SU-DHL-6 (cell line): ENCODE measurements around the gene RPL19.

Source experiments
- H2AFZ ChIP-seq: fragments of 200-600 bp; sonication (generic); 2 replicates; pipeline ENCODE4 v1.6.1; 2014; ENCODE audit warnings: low read depth, mild to moderate bottlenecking, moderate library complexity, mixed read lengths, antibody characterized with exemption, low read length; ENCODE audit not compliant: severe bottlenecking
- H3F3A ChIP-seq: fragments of 200-600 bp; shearing (Covaris generic); 2 replicates; pipeline ENCODE4 v1.6.0; 2016; ENCODE audit warnings: antibody characterized with exemption, mild to moderate bottlenecking; ENCODE audit not compliant: insufficient read depth
- H3K27ac ChIP-seq: fragments of 200-600 bp; sonication (generic); 2 replicates; pipeline ENCODE4 v1.5.1; 2016; ENCODE audit warnings: low read depth, mild to moderate bottlenecking, low read length, moderate library complexity, mixed read lengths
- H3K27me3 ChIP-seq: fragments of 200-600 bp; sonication (generic), shearing (Covaris generic); 2 replicates; pipeline ENCODE4 v1.6.0; 2014; ENCODE audit warnings: mild to moderate bottlenecking, low read length
- H3K36me3 ChIP-seq: fragments of 200-600 bp; sonication (generic); 2 replicates; pipeline ENCODE4 v1.6.1; 2014; ENCODE audit warnings: mild to moderate bottlenecking, low read length, mixed read lengths
- H3K4me2 ChIP-seq: fragments of 300-600, 200-600 bp; shearing (Covaris generic), sonication (generic); 2 replicates; pipeline ENCODE4 v1.6.0; 2014; ENCODE audit warnings: low read length, low read depth, mild to moderate bottlenecking; ENCODE audit not compliant: poor library complexity, severe bottlenecking
- H3K4me3 ChIP-seq: fragments of 200-600 bp; sonication (generic); 2 replicates; pipeline ENCODE4 v1.5.1; 2014; ENCODE audit warnings: antibody characterized with exemption, low read length, mild to moderate bottlenecking, mixed read lengths; ENCODE audit not compliant: insufficient read depth, poor library complexity, severe bottlenecking
- H3K79me2 ChIP-seq: fragments of 200-600 bp; sonication (generic); 2 replicates; pipeline ENCODE4 v1.6.1; 2014; ENCODE audit warnings: mild to moderate bottlenecking, low read length, moderate library complexity; ENCODE audit not compliant: insufficient read depth
- H3K9ac ChIP-seq: fragments of 200-600 bp; sonication (generic); 2 replicates; pipeline ENCODE4 v1.7.0; 2014; ENCODE audit warnings: mild to moderate bottlenecking, low read length
- H3K9me2 ChIP-seq: fragments of 200-600 bp; sonication (generic); replicated peaks from 2 replicates; pipeline ENCODE4 v1.6.1; 2014; ENCODE audit warnings: low read length; ENCODE audit not compliant: insufficient read depth
- H3K9me3 ChIP-seq: fragments of 200-600 bp; sonication (generic); 2 replicates; pipeline ENCODE4 v1.6.1; 2014; ENCODE audit warnings: low read length, mixed read lengths; ENCODE audit not compliant: insufficient read depth
- H4K20me1 ChIP-seq: fragments of 200-600 bp; sonication (generic); 2 replicates; pipeline ENCODE4 v1.6.1; 2014; ENCODE audit warnings: low read depth, mild to moderate bottlenecking, antibody characterized with exemption, low read length, moderate library complexity, mixed read lengths
- EZH2phosphoT487 ChIP-seq: fragments of 200-600 bp; sonication (generic), shearing (Covaris generic); conservative IDR thresholded peaks from 2 replicates; pipeline ENCODE4 v1.6.1; 2018; ENCODE audit warnings: mild to moderate bottlenecking, antibody characterized with exemption, low read length, moderate library complexity, mixed read lengths
- TF ChIP-seq, protein P1 (sequence below): fragments of 200-600 bp; sonication (generic); IDR thresholded peaks from one replicate; pipeline ENCODE4 v1.5.1; 2017; ENCODE audit warnings: antibody characterized with exemption, mild to moderate bottlenecking, low read length, moderate library complexity; ENCODE audit not compliant: insufficient read depth, poor library complexity, severe bottlenecking

RPL19 gene

GRCh38 chr17:39236981-39237441 is 36.9 kb downstream of the RPL19 start:
- Histone ChIP-seq H3K27me3 (no peaks in the 10 kb centered on the region), H2AFZ (no peak overlapping the region), H3K27ac (no peak overlapping the region), H3K9ac (no peak overlapping the region), H3K9me3 (no peaks in the 10 kb centered on the region), H3K4me2 (no peak overlapping the region), H3F3A (no peaks in the 10 kb centered on the region), H3K36me3 (no peaks in the 10 kb centered on the region), H3K79me2 (no peaks in the 10 kb centered on the region), H3K4me3 (no peak overlapping the region), H3K9me2 (no peaks in the 10 kb centered on the region), H4K20me1 (no peaks in the 10 kb centered on the region)
- TF ChIP-seq, protein P1, sequence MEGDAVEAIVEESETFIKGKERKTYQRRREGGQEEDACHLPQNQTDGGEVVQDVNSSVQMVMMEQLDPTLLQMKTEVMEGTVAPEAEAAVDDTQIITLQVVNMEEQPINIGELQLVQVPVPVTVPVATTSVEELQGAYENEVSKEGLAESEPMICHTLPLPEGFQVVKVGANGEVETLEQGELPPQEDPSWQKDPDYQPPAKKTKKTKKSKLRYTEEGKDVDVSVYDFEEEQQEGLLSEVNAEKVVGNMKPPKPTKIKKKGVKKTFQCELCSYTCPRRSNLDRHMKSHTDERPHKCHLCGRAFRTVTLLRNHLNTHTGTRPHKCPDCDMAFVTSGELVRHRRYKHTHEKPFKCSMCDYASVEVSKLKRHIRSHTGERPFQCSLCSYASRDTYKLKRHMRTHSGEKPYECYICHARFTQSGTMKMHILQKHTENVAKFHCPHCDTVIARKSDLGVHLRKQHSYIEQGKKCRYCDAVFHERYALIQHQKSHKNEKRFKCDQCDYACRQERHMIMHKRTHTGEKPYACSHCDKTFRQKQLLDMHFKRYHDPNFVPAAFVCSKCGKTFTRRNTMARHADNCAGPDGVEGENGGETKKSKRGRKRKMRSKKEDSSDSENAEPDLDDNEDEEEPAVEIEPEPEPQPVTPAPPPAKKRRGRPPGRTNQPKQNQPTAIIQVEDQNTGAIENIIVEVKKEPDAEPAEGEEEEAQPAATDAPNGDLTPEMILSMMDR, result no peak
- TF ChIP-seq EZH2phosphoT487, result no peak

- no peaks in the 10 kb centered on the region for H3K9me3 ChIP-seq
- no peaks in the 10 kb centered on the region for H4K20me1 ChIP-seq
- no peak for TF ChIP-seq EZH2phosphoT487
- TF ChIP-seq, protein P1, result no peak
- H3K4me2 ChIP-seq, result no peak overlapping the region
- H3K79me2 ChIP-seq, result no peaks in the 10 kb centered on the region
- H3F3A ChIP-seq, result no peaks in the 10 kb centered on the region
- H3K27me3 ChIP-seq, result no peaks in the 10 kb centered on the region
- no peak overlapping the region for H3K4me3 ChIP-seq
- H3K36me3 ChIP-seq, result no peaks in the 10 kb centered on the region
- H3K9ac ChIP-seq, result no peak overlapping the region
- no peak overlapping the region for H3K27ac ChIP-seq
- no peaks in the 10 kb centered on the region for H3K9me2 ChIP-seq
- H2AFZ ChIP-seq, result no peak overlapping the region
Observed at GRCh38 chr17:39237586-39237985, 37.5 kb downstream of the RPL19 start.

GRCh38 chr17:39238311-39238972 is 38.4 kb downstream of the RPL19 start:
- Histone ChIP-seq H3K4me2 (peak overlapping the region; percentile 37), H2AFZ (no peak overlapping the region), H3K27ac (no peak overlapping the region), H4K20me1 (no peaks in the 10 kb centered on the region), H3F3A (no peaks in the 10 kb centered on the region), H3K79me2 (no peaks in the 10 kb centered on the region), H3K27me3 (no peaks in the 10 kb centered on the region), H3K9ac (no peak overlapping the region), H3K9me3 (no peaks in the 10 kb centered on the region), H3K36me3 (no peaks in the 10 kb centered on the region), H3K4me3 (no peak overlapping the region), H3K9me2 (no peaks in the 10 kb centered on the region)
- TF ChIP-seq, protein P1, result no peak
- TF ChIP-seq EZH2phosphoT487, result no peak
